K562 (cell line): Measurements from ENCODE around the gene BCAN. TPM values are rescaled to one million over a fixed set of nuclear protein-coding genes. Genes with fewer than 3 reads are reported as not detected.

ENCODE experiments used
- FIP1L1 ChIP-seq: fragments of 200-400 bp; formaldehyde crosslinking; IDR thresholded peaks from 2 replicates; pipeline ENCODE4 v1.6.1; 2018; ENCODE audit warnings: mild to moderate bottlenecking, low read depth, low read length; ENCODE audit not compliant: poor library complexity, severe bottlenecking
- NELFE ChIP-seq: IDR thresholded peaks from 2 replicates; pipeline ENCODE4 v1.6.1; 2011; ENCODE audit warnings: mild to moderate bottlenecking; ENCODE audit not compliant: insufficient read depth, insufficient read length
- RBM25 ChIP-seq: fragments of 200-400 bp; formaldehyde crosslinking; IDR thresholded peaks from 2 replicates; pipeline ENCODE4 v1.6.1; 2018; ENCODE audit warnings: low read length, low read depth, moderate library complexity; ENCODE audit not compliant: severe bottlenecking
- RERE ChIP-seq: sonication (generic); formaldehyde crosslinking; IDR thresholded peaks from 2 replicates; pipeline ENCODE4 v1.8.0; 2023; ENCODE audit warnings: missing genetic modification reagents, mild to moderate bottlenecking, borderline replicate concordance
- SNRNP70 ChIP-seq: fragments of 200-400 bp; formaldehyde crosslinking; optimal IDR thresholded peaks from 2 replicates; pipeline ENCODE3; 2017; ENCODE audit warnings: low read depth, low read length
- XRCC4 ChIP-seq: IDR thresholded peaks from one replicate; pipeline ENCODE4 v1.6.1; 2011; ENCODE audit not compliant: insufficient read depth, insufficient read length; ENCODE audit errors: extremely low read depth
- ZBTB2 ChIP-seq: fragments of 450-650 bp; IDR thresholded peaks from 2 replicates; pipeline ENCODE4 v1.6.1; 2016; ENCODE audit warnings: antibody characterized with exemption
- ZBTB33 ChIP-seq: sonication (generic); formaldehyde crosslinking; IDR thresholded peaks from 2 replicates; pipeline ENCODE4 v1.8.1; 2023; ENCODE audit warnings: mild to moderate bottlenecking, missing genetic modification reagents
- ZFP30 ChIP-seq: fragments of 250-450 bp; sonication (Bioruptor Pico); IDR thresholded peaks from 2 replicates; pipeline ENCODE4 v1.8.0; 2022; ENCODE audit warnings: moderate library complexity, mild to moderate bottlenecking, inconsistent platforms, borderline replicate concordance
- ZNF24 ChIP-seq: fragments of 450-650 bp; IDR thresholded peaks from 2 replicates; pipeline ENCODE4 v1.6.1; 2016
- ZNF311 ChIP-seq: fragments of 250-450 bp; sonication (Bioruptor Pico); IDR thresholded peaks from 2 replicates; pipeline ENCODE4 v1.4.0; 2020; ENCODE audit warnings: mild to moderate bottlenecking, moderate library complexity
- ZNF830 ChIP-seq: fragments of 250-450 bp; sonication (Bioruptor Pico); IDR thresholded peaks from 2 replicates; pipeline ENCODE4 v1.5.0; 2021; ENCODE audit warnings: mild to moderate bottlenecking
- polyA plus RNA-seq, 8 experiments: library from polyadenylated mRNA; depleted of rRNA in 4 of 8; stranded (reverse) in 5 of 8; unstranded in 3 of 8; fragments of >200 nt; fragmentation: Nextera tagmentation in 2 of 8; fragmentation: Illumina TruSeq in 1 of 8; extraction: Ambion mirVana in 2 of 8; extraction: Trizol in 1 of 8; gene quantifications; 2 replicates each; pipeline versions ENCODE4 v1.2.1 to v1.2.3, GENCODE V29; 2011 to 2014; ENCODE audit warnings: inconsistent platforms in 1 of 8, missing spikeins in 1 of 8
- total RNA-seq, 7 experiments: library from RNA; depleted of rRNA in 6 of 7; stranded (reverse); fragments of >200 nt in 6 of 7; fragmentation: Illumina TruSeq in 2 of 7; extraction: Trizol in 2 of 7; gene quantifications; 2 replicates each; pipeline versions ENCODE4 v1.2.1 to v1.2.3, GENCODE V29; 2011 to 2021; ENCODE audit warnings: low replicate concordance in 1 of 7

BCAN gene
- total and polyA plus RNA-seq, 9 of the 15 experiments (the other 6 are each of a cell fraction or from before 2014, with no cell fraction given) = 0.04 to 0.33 (median 0.14) TPM; not detected in 5

- TF ChIP-seq XRCC4 (no peak), ZBTB33 (peak; percentile 59; the same call in 1 of the 2 replicates), ZNF311 (CRISPR knock-in tag) (no peak), SNRNP70 (no peak), RERE (no peak), FIP1L1 (peak; percentile 55), RBM25 (peak; percentile 29), ZFP30 (no peak), NELFE (no peak), ZNF24 (no peak), ZBTB2 (no peak), ZNF830 (CRISPR knock-in tag) (no peak)
These were observed 540 bp downstream of the BCAN start (continued) for GRCh38 chr1:156642265-156643048.
